GM18508 (cell line): ENCODE measurements around the gene LMBRD2.

ENCODE experiments used
- ATAC-seq: cut with Tn5 transposase; IDR thresholded peaks from one replicate; pipeline ENCODE4 v1.9.1; 2021; ENCODE audit warnings: moderate number of reproducible peaks; ENCODE audit not compliant: insufficient read depth, unreplicated experiment

The LMBRD2 gene

DNA sequence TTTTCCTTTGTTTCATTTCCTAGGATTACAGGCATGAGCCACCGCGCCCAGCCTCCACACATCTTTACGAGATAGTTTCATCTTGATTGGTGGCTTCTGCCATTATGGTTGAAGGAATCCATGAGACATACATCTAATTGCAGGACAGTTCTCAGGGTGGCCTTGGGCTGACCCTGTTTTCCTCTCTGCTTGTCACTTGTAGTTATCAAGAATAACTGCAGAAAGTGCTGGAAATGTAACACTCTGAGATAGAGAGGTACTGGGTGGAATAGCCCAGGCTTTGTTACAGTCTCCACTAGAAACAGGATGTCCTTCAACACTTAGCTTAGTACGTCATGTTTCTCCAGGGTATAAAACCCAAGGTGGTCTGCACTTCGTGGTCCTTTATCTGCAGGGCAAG, 95.7 kb downstream of the LMBRD2 start:
- no peak for ATAC-seq

DNA sequence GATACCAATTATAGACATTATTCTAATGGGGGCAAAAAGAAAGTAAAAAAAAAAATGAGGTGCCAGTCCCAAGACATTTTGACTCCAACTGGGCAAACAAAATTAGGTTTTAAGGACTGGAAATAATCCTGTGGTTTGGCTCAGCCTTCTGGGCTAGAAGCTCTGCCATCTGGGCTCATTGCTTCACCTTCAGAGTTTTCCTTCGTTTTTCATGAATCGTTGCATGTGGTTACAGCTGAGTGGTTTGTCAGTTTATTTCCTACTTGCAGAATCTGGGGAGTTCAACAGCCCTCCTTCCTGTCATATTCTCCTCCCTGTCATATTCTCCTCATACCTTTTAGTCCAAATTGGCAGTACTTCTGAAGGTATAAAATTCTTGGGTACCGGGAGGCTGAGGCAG, 97.0 kb downstream of the LMBRD2 start:
- ATAC-seq: no peak

DNA sequence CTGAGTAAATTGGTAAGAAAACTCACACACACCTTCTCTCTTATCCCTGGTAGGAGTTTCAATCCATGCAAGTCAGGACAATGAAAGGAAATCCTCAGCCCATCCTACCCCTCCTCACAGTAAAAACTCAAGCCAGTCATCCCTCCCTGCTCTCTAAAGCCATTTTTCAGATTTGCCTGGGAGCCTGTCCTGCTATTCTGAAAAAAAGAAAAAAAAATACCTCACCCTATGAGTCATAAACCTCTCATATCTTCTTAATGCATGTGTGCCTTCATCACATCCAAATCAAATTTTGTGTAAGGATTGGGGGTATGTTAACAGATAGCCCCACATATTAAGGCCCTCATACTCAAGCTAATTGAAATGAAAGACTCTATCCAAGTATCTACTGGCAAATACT, 99.1 kb downstream of the LMBRD2 start:
- ATAC-seq: no peak

DNA sequence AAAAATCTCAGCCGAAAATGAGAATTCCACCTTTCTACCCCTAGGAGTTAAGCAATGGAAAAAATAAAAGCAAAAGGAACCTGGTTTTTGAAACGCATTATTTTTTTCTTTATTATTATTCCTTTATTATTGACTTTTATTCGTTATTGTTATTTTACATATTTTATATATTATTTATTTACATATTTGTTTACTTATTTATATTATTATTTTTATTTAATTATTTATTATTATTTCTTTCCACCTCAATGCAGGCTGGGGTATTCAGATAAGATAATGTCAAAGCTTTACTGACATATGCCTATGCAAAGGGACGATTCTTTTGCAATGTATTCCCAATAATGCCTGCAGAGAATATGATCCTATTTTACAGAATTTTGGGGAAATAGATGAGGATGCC, 101.7 kb downstream of the LMBRD2 start:
- no peak for ATAC-seq
